TTC549 (cell line): ENCODE measurements around the gene DNAAF3.

Experiments used
- FAIRE-seq: peaks from 2 replicates; lab custom pipeline; 2012; peaks lifted over from hg19 to GRCh38; lab: Jason Lieb, UNC

DNAAF3 gene

GRCh38 chr19:55116232-55116858 lies 50.1 kb downstream of the DNAAF3 start:
- FAIRE-seq: no peak

- FAIRE-seq: no peak
Observed at GRCh38 chr19:55115446-55116065, 50.9 kb downstream of the DNAAF3 start.

- no peak for FAIRE-seq
Observed at GRCh38 chr19:55114566-55115145, 51.8 kb downstream of the DNAAF3 start.

DNA sequence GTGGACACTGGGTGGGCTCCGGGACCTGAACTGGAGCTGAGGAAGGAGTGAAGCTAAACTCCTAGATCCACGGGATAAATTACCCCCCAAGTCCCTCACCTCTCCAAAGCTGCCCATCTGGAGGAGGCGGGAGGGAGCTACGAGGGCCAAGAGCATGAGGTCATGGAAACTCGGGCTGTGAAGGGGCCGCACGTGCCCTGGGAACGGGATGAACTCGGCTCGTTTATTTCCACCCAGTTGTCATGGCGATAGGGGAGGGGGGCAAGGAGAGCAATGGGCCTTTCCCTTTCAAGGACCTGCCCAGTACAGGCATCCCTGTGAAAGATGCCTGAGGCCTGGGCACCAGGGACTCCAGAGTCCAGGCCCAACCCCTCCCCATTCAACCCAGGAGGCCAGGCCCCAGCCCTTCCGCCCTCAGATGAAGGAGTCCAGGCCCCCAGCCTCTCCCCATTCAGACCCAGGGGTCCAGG lies 52.8 kb downstream of the DNAAF3 start:
- FAIRE-seq: no peak

DNA sequence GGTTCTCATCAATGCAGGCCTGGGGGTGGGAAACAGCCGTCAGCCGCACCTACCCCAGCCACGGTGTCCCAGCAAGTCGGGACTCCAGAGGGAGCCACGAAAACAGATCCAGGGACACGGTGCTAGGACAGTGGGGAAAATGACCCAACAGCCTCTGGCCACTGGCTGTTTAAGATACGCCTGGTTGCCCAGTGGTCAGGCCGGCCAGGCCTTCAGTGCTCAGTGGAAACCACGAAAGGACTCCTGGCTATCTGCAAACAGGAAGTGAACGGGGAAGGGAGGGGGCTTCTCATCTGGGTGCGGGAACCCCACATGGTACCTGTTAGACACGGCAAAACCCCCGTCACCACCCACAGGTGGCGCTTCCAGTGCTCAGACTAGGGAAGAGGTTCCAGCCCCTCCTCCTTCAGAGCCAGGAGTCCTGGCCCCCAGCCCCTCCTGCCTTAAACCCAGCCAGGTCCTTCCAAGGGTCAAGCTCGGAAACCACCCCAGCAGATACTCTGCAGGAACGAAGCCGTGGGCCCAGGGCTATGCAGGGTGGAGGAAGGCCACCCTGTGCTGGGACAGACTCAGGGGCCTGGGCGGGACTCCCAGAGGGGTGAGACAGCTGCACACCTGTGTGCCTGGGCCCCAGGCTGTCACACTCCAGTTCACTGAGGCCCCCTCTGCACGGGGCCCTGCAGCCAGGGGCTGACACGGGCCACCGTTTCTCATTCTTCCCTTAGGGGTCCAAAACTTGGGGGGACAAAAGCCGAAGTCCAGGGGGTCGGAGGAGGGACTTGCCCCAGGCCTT lies 53.4 kb downstream of the DNAAF3 start:
- FAIRE-seq: no peak

DNA sequence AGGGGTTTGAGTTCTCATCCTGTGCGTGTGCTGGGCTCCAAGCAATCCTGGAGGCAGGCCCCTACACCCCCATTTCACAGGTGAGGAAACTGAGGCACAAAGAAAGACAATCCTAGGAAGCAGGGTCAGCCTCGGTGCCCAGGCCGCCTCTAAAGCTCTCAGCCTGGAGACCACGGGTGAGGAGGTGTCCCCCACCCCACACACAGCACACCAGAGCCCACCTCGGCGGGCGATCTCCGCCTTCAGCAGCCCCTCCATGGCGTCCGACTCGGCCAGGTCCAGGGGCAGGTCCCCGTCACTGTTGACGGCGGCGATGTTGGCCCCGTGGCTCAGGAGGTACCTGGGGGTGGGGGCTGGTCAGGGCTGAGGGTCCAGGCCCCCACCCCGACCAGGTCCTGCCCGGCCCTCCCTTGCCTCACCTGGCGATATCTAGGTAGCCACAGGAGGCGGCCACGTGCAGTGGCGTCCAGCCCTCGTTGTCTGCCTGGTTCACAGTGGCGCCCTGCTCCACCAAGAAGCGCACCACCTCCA lies 54.1 kb downstream of the DNAAF3 start:
- FAIRE-seq: no peak

DNA sequence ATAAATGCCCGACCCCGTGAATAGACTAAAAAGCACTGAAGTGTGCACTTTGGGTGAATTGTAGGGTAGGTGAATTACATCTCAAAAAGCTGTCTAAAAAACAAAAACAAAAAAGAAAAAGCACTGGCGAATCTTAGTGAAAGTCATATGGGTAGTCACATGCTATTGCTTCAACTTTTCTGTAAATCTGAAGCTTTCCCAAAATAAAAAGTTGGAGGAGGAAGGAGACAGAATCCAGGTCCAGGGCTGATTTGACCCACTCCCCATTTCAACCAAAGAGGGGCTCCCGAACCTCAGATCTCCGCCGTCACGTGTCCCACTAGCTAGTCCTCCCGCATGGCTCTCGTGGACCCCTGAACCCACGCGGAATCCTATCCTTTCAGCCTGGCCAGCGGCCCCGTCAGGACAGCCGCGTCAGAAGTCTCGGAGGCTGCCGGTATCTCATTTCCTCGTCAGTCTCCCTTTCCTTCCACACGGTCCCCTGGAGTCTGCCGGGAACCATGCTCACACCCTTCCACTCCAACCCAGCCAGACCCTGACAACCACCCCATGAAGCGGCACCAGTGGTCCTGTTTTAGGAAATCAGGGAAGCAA lies 55.1 kb downstream of the DNAAF3 start:
- no peak for FAIRE-seq

DNA sequence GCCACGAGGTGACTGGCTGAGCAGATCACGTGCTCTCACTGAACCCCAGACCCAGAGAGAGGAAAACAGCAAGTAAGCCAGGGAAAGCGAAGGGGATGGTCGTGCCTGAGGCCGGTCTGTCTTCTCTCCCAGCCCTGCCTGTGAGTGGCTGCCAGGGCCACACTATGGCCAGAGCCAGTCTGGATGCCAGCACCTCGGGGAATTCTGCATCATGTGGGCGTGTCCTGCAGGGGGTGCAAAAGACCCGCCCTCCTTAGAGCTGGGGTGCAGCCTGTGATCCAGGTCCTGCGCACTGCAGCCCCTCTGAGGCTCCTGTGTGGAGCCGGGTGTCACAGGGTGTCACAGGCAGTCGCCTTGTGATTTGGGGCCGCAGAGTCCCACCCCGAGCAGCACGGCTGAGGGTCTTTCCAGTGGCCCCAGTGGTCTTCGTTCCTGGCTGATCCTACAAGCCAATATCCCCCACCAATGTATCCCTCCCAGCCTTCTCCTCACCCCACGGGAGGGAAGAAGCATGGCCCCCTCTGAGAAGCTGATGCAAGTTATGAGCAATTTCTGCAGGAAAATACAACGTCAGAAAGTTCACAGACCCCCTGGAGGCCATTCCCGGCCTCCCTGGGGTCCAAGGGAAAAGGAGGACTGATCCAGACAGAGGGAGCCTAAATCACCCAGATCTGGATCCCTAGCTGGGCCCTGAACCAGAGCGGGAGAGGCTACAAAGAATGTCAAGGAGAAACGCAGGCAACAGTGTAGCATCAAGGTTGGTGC lies 56.7 kb downstream of the DNAAF3 start:
- FAIRE-seq: no peak
